ENCODE results near the gene ABCA1. TPM values are rescaled to one million over a fixed set of nuclear protein-coding genes. Genes with fewer than 3 reads are reported as not detected.

ABCA1 gene
- total RNA-seq, 1 donor from 2014 or later: 30.7 TPM

- Histone ChIP-seq H3K9me3 (no peaks in the 10 kb centered on the region), H3K4me3 (no peak overlapping the region), H3K36me3 (peaks cover 0 to 17% of the 10 kb centered on the region in 2 donors), H3K27me3 (no peaks in the 10 kb centered on the region), H3K4me1 (peaks cover 22% of the 10 kb centered on the region), H3K27ac (no peak overlapping the region)
- intact Hi-C loops (cut with DNase I): no loop called here
- no peak for DNase-seq (ENCODE audit: extremely low spot score in 2 of 2)
- TF ChIP-seq POLR2AphosphoS5 (IDR thresholded peaks at IDR 0.05; ENCODE audit: insufficient read depth in 1 of 2, low read depth in 1 of 2) (no peak), CTCF (IDR thresholded peaks at IDR 0.05) (no peak), POLR2A (IDR thresholded peaks at IDR 0.05) (no peak)
Measured at GRCh38 chr9:104879555-104880309, 48.2 kb downstream of the ABCA1 start.

- Histone ChIP-seq H3K27ac (no peak overlapping the region), H3K27me3 (no peaks in the 10 kb centered on the region), H3K36me3 (peaks cover 0 to 11% of the 10 kb centered on the region in 2 donors), H3K4me3 (no peak overlapping the region), H3K9me3 (no peaks in the 10 kb centered on the region), H3K4me1 (peaks cover 45% of the 10 kb centered on the region)
- DNase-seq (ENCODE audit: extremely low spot score in 2 of 2): no peak
- intact Hi-C loops (cut with DNase I): no loop called here
- TF ChIP-seq POLR2AphosphoS5 (IDR thresholded peaks at IDR 0.05; ENCODE audit: insufficient read depth in 1 of 2, low read depth in 1 of 2) (no peak), CTCF (IDR thresholded peaks at IDR 0.05) (no peak), POLR2A (IDR thresholded peaks at IDR 0.05) (no peak)
Measured at GRCh38 chr9:104876587-104876986, 51.4 kb downstream of the ABCA1 start.

GRCh38 chr9:104875897-104876296 is 52.1 kb downstream of the ABCA1 start:
- Histone ChIP-seq H3K27ac (no peak overlapping the region), H3K9me3 (no peaks in the 10 kb centered on the region), H3K27me3 (no peaks in the 10 kb centered on the region), H3K36me3 (peaks cover 0 to 11% of the 10 kb centered on the region in 2 donors), H3K4me1 (peaks cover 43% of the 10 kb centered on the region), H3K4me3 (no peak overlapping the region)
- intact Hi-C loops (cut with DNase I): no loop called here
- no peak for DNase-seq (ENCODE audit: extremely low spot score in 2 of 2)
- no peak for TF ChIP-seq POLR2A (IDR thresholded peaks at IDR 0.05)
- no peak for TF ChIP-seq POLR2AphosphoS5 (IDR thresholded peaks at IDR 0.05; ENCODE audit: insufficient read depth in 1 of 2, low read depth in 1 of 2)
- TF ChIP-seq CTCF (IDR thresholded peaks at IDR 0.05): no peak

DNA sequence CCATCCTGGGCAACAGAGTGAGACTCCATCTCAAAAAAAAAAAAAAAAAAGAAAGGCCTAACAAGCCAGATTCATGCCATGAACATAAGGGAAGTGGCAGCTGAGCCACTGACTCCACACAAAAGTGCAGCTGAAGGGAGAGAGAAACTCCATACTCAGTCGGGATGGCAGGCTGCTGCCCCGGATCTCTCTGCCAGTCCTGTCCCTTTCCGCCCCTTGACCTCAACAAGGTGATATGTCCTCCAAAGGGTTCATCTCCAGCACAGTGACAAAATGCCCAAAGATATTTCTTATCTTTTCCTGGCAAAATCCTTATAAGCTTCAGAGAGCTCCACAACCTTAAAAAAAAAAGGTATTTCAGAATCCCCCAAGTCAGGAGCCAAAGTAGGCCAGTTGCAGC is 52.6 kb downstream of the ABCA1 start:
- intact Hi-C loops (cut with DNase I): no loop called here
- no peak for DNase-seq (ENCODE audit: extremely low spot score in 2 of 2)
- TF ChIP-seq CTCF (IDR thresholded peaks at IDR 0.05) (no peak), POLR2A (IDR thresholded peaks at IDR 0.05) (no peak), POLR2AphosphoS5 (IDR thresholded peaks at IDR 0.05; ENCODE audit: insufficient read depth in 1 of 2, low read depth in 1 of 2) (no peak)
- H3K9me3 ChIP-seq: no peaks in the 10 kb centered on the region
- peaks cover 0 to 11% of the 10 kb centered on the region in 2 donors for H3K36me3 ChIP-seq
- H3K4me1 ChIP-seq: peaks cover 38% of the 10 kb centered on the region
- H3K27ac ChIP-seq: no peak overlapping the region
- no peaks in the 10 kb centered on the region for H3K27me3 ChIP-seq
- H3K4me3 ChIP-seq: no peak overlapping the region

DNA sequence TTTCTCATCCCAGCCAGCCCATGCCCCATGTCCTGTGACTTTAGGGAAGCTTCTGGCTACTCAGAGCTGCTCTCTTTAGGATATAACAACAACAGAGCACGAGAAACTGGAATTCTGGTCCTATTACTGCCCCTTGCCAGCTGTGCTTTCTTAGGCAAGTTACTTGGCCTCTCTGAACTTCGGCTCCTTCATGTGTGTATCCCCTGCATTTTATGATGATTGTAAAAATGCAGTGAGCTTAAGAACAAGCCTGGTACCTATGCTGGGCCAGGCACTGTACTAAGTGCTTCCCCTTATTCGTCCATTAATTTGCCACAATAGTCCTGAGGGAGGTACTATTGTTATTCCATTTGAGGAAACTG is 54.5 kb downstream of the ABCA1 start:
- H3K4me1 ChIP-seq: peaks cover 42% of the 10 kb centered on the region
- peak overlapping the region; percentile 36 for H3K27ac ChIP-seq
- TF ChIP-seq POLR2A (IDR thresholded peaks at IDR 0.05) (no peak), POLR2AphosphoS5 (IDR thresholded peaks at IDR 0.05; ENCODE audit: insufficient read depth in 1 of 2, low read depth in 1 of 2) (no peak), CTCF (IDR thresholded peaks at IDR 0.05) (no peak)
- peaks cover 0 to 11% of the 10 kb centered on the region in 2 donors for H3K36me3 ChIP-seq
- intact Hi-C loops (cut with DNase I): no loop called here
- H3K4me3 ChIP-seq: no peak overlapping the region
- no peaks in the 10 kb centered on the region for H3K27me3 ChIP-seq
- no peaks in the 10 kb centered on the region for H3K9me3 ChIP-seq
- DNase-seq (ENCODE audit: extremely low spot score in 2 of 2): no peak

All from vagina (tissue), 2 donors.